ENCODE measurements around the gene CRKL. TPM values are rescaled to one million over a fixed set of nuclear protein-coding genes. Genes with fewer than 3 reads are reported as not detected.

Gene CRKL
- total RNA-seq, 1 experiment from 2014 or later: 45.8 TPM

DNA sequence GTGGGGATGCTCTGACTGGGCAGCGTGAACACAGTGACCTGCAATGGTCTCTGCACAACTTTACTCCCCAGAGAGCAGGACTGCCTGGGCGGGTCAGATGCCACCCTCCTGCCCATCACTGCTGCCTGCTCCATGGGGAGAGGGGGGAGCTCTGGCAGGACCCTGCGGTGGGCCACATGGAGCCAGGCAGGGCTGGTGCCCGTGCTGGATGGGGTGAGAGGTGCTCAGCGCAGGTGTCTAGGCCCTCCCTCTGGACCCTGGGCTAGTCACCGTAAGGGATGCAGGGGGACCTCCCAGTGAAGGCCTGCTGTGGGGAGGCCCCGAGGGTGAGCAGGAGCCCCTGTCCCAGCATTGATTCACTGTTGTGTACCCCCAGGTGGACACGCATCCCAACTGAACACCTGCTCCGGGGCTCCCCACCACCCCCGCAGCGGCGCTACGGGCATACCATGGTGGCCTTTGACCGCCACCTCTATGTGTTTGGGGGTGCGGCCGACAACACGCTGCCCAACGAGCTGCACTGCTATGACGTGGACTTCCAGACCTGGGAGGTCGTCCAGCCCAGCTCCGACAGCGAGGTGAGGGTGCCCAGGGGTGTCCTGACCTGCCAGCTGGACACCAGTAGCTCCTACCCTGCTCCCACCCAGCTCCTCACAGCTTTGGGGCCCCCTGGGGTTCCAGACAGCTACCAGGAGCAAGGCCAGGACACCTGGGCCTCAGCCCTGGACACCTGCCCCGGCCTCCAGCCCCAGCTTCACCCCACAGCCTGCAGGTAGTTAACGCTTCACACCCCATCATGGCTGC is 74.2 kb downstream of the CRKL start:
- TF ChIP-seq EZH2 (IDR thresholded peaks at IDR 0.05; ENCODE audit: low read depth): no peak
- TF ChIP-seq, protein P1, sequence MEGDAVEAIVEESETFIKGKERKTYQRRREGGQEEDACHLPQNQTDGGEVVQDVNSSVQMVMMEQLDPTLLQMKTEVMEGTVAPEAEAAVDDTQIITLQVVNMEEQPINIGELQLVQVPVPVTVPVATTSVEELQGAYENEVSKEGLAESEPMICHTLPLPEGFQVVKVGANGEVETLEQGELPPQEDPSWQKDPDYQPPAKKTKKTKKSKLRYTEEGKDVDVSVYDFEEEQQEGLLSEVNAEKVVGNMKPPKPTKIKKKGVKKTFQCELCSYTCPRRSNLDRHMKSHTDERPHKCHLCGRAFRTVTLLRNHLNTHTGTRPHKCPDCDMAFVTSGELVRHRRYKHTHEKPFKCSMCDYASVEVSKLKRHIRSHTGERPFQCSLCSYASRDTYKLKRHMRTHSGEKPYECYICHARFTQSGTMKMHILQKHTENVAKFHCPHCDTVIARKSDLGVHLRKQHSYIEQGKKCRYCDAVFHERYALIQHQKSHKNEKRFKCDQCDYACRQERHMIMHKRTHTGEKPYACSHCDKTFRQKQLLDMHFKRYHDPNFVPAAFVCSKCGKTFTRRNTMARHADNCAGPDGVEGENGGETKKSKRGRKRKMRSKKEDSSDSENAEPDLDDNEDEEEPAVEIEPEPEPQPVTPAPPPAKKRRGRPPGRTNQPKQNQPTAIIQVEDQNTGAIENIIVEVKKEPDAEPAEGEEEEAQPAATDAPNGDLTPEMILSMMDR (conservative IDR thresholded peaks at IDR 0.05): no peak
- no peak overlapping the region for H3K4me2 ChIP-seq
- POLR2A ChIA-PET (ENCODE audit: unreplicated experiment): no interaction called here
- no peak overlapping the region for H3K27ac ChIP-seq
- no peaks in the 10 kb centered on the region for H3K27me3 ChIP-seq (ENCODE audit: insufficient read depth, low read depth)
- no peak for DNase-seq
- CTCF ChIA-PET: no interaction called here
- no peaks in the 10 kb centered on the region for H3K9me3 ChIP-seq (ENCODE audit: insufficient read depth, low read depth)
- no peaks in the 10 kb centered on the region for H3K36me3 ChIP-seq (ENCODE audit: low read depth)
- no peaks in the 10 kb centered on the region for H4K20me1 ChIP-seq (ENCODE audit: insufficient read depth)
- no TSS peak for BruUV-seq (replicated peaks)
- no peaks in the 10 kb centered on the region for H3K9me2 ChIP-seq (ENCODE audit: insufficient read depth)
- no peak overlapping the region for H2AFZ ChIP-seq
- no peaks in the 10 kb centered on the region for H3F3A ChIP-seq (ENCODE audit: insufficient read depth, low read depth)
- no peaks in the 10 kb centered on the region for H3K79me2 ChIP-seq (ENCODE audit: low read depth)
- intact Hi-C loops (cut with micrococcal nuclease; ENCODE audit: unreplicated experiment): no loop called here
- no peaks in the 10 kb centered on the region for H3K4me1 ChIP-seq (replicated peaks; ENCODE audit: insufficient read depth)
- no peak overlapping the region for H3K4me3 ChIP-seq

DNA sequence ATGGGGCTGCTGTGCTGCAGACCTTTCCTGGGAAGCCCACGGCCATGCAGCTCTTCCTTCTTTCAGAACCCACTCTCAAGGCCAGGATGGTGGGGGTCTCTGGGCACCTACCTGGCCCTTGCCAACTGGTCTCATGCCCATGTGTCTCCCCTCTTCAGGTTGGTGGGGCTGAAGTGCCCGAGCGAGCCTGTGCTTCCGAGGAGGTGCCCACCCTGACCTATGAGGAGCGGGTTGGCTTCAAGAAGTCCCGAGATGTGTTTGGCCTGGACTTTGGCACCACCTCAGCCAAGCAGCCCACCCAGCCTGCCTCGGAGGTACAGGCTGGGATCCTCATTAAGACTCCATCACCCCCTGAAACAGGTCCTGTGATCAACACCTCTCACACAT is 74.8 kb downstream of the CRKL start:
- POLR2A ChIA-PET (ENCODE audit: unreplicated experiment): no interaction called here
- CTCF ChIA-PET: no interaction called here
- no peaks in the 10 kb centered on the region for H3K9me2 ChIP-seq (ENCODE audit: insufficient read depth)
- no peaks in the 10 kb centered on the region for H4K20me1 ChIP-seq (ENCODE audit: insufficient read depth)
- no peaks in the 10 kb centered on the region for H3K79me2 ChIP-seq (ENCODE audit: low read depth)
- TF ChIP-seq, protein P1 (conservative IDR thresholded peaks at IDR 0.05): no peak
- TF ChIP-seq EZH2 (IDR thresholded peaks at IDR 0.05; ENCODE audit: low read depth): no peak
- no peak overlapping the region for H3K27ac ChIP-seq
- BruUV-seq (replicated peaks): no TSS peak
- no peak for DNase-seq
- H2AFZ ChIP-seq: no peak overlapping the region
- H3K9me3 ChIP-seq (ENCODE audit: insufficient read depth, low read depth): no peaks in the 10 kb centered on the region
- H3K36me3 ChIP-seq (ENCODE audit: low read depth): no peaks in the 10 kb centered on the region
- intact Hi-C loops (cut with micrococcal nuclease; ENCODE audit: unreplicated experiment): no loop called here
- no peaks in the 10 kb centered on the region for H3K27me3 ChIP-seq (ENCODE audit: insufficient read depth, low read depth)
- no peak overlapping the region for H3K4me2 ChIP-seq
- H3F3A ChIP-seq (ENCODE audit: insufficient read depth, low read depth): no peaks in the 10 kb centered on the region
- H3K4me3 ChIP-seq: no peak overlapping the region
- no peaks in the 10 kb centered on the region for H3K4me1 ChIP-seq (replicated peaks; ENCODE audit: insufficient read depth)

DNA sequence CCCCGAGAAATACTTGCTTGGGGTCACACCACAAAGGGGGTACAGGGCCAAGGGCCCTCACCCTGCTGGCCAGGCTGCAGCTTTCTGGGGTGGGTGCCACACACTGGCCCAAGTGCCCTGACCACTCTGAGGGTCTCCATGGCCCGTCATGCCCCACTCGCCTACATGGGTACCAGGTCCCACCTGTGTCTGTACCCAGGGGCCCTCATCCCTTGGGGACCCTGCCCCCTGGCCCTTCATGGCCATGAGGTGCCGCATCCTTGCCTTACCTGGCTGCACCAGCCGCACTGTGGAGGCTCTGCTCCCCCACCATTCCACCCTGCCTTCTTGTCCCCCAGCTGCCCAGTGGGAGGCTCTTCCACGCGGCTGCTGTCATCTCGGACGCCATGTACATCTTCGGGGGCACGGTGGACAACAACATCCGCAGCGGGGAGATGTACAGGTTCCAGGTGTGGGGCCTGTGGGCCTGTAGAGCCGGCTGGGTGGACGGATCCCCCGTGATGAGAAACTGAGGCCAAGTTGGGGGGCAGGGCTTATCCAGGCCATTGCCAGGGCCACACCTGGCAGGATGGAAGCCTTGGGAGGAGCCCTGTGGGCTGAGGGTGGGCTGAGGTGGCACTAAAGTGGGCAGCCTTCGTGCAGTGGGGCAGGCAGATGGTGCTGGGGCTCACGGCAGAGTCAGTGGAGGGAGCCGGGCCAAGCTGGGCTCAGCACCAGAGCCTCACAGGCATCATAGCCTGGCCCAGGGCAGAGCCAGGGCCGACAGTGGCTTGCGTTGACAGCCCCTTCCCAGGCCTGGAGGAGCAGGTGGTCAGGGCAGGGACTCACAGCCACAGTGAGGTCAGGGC is 75.5 kb downstream of the CRKL start:
- POLR2A ChIA-PET (ENCODE audit: unreplicated experiment): no interaction called here
- no peaks in the 10 kb centered on the region for H3F3A ChIP-seq (ENCODE audit: insufficient read depth, low read depth)
- H3K4me3 ChIP-seq: no peak overlapping the region
- CTCF ChIA-PET: no interaction called here
- no peaks in the 10 kb centered on the region for H3K79me2 ChIP-seq (ENCODE audit: low read depth)
- H3K9me3 ChIP-seq (ENCODE audit: insufficient read depth, low read depth): no peaks in the 10 kb centered on the region
- H2AFZ ChIP-seq: no peak overlapping the region
- H3K27me3 ChIP-seq (ENCODE audit: insufficient read depth, low read depth): no peaks in the 10 kb centered on the region
- H3K4me2 ChIP-seq: no peak overlapping the region
- H3K27ac ChIP-seq: no peak overlapping the region
- no peaks in the 10 kb centered on the region for H3K9me2 ChIP-seq (ENCODE audit: insufficient read depth)
- no peak for TF ChIP-seq EZH2 (IDR thresholded peaks at IDR 0.05; ENCODE audit: low read depth)
- TF ChIP-seq, protein P1 (conservative IDR thresholded peaks at IDR 0.05): no peak
- no peaks in the 10 kb centered on the region for H4K20me1 ChIP-seq (ENCODE audit: insufficient read depth)
- no TSS peak for BruUV-seq (replicated peaks)
- no peak for DNase-seq
- intact Hi-C loops (cut with micrococcal nuclease; ENCODE audit: unreplicated experiment): no loop called here
- H3K4me1 ChIP-seq (replicated peaks; ENCODE audit: insufficient read depth): no peaks in the 10 kb centered on the region
- H3K36me3 ChIP-seq (ENCODE audit: low read depth): no peaks in the 10 kb centered on the region

All from PC-9 (cell line).